ENCODE measurements around the gene AIPL1.

GRCh38 chr17:6474906-6475305 is 40.0 kb upstream of the AIPL1 start:
- no peak for TF ChIP-seq POLR2A (IDR thresholded peaks at IDR 0.05; ENCODE audit: borderline replicate concordance, extremely low read depth, insufficient read depth, insufficient read length)
- no peak for TF ChIP-seq CTCF (IDR thresholded peaks at IDR 0.05 in 2 of 3, conservative IDR thresholded peaks at IDR 0.05 in 1 of 3; ENCODE audit: borderline replicate concordance in 1 of 3, insufficient read depth in 1 of 3, low read depth in 2 of 3, low read length in 2 of 3)
- no peak for TF ChIP-seq EZH2phosphoT487 (IDR thresholded peaks at IDR 0.05; ENCODE audit: borderline replicate concordance)
- TF ChIP-seq YY1 (IDR thresholded peaks at IDR 0.05; ENCODE audit: extremely low read depth, insufficient replicate concordance, low read depth, low read length), result no peak
- TF ChIP-seq SP1 (IDR thresholded peaks at IDR 0.05; ENCODE audit: low read depth), result no peak
- TF ChIP-seq EZH2 (IDR thresholded peaks at IDR 0.05), result no peak
- TF ChIP-seq ELF1 (IDR thresholded peaks at IDR 0.05; ENCODE audit: borderline replicate concordance, low read depth), result no peak
- TF ChIP-seq SIN3A (IDR thresholded peaks at IDR 0.05; ENCODE audit: low read depth), result no peak
- TF ChIP-seq CEBPB (IDR thresholded peaks at IDR 0.05; ENCODE audit: low read depth), result no peak
- TF ChIP-seq MAX (IDR thresholded peaks at IDR 0.05), result no peak
- no peak for TF ChIP-seq POLR2AphosphoS5 (IDR thresholded peaks at IDR 0.05; ENCODE audit: low read depth, low read length)
- TF ChIP-seq ZBTB33 (IDR thresholded peaks at IDR 0.05; ENCODE audit: extremely low read depth, insufficient replicate concordance, low read length), result no peak
- TF ChIP-seq REST (IDR thresholded peaks at IDR 0.05; ENCODE audit: low read depth), result no peak
- no peak for TF ChIP-seq ZNF274 (IDR thresholded peaks at IDR 0.05; ENCODE audit: low read depth, low read length)
